B cell (primary cell): Measurements from ENCODE around the gene TBX4. TPM values are rescaled to one million over a fixed set of nuclear protein-coding genes. Genes with fewer than 3 reads are reported as not detected.

Experiments
- ATAC-seq: fragments of 200-7000 bp; cut with Tn5 transposase; one replicate; pipeline ENCODE4 v1.10.0; 2021; ENCODE audit warnings: low read depth, mild to moderate bottlenecking, moderate number of reproducible peaks, moderate library complexity
- CTCF ChIA-PET: fragments of 350-600 bp; sonication (Branson Sonifier 250); formaldehyde crosslinking; loops from one replicate; lab custom pipeline; 2021; ENCODE audit warnings: antibody characterized with exemption, inconsistent platforms; lab: Charles Lee
- POLR2A ChIA-PET: fragments of 350-600 bp; sonication (Branson Sonifier 250); formaldehyde crosslinking; loops from one replicate; lab custom pipeline; 2021; ENCODE audit warnings: antibody characterized with exemption; lab: Charles Lee
- DNase-seq: peaks from one replicate; pipeline ENCODE4 v3.0.0; 2013
- H2AFZ ChIP-seq: 2 replicates; pipeline ENCODE4 v1.6.1; 2012; ENCODE audit warnings: mild to moderate bottlenecking, low read depth, low read length; ENCODE audit not compliant: insufficient read depth, poor library complexity, severe bottlenecking
- H3K27ac ChIP-seq, 2 donors: 1 replicate in 1 of 2; 2 replicates in 1 of 2; pipeline ENCODE4 v1.5.1; 2012 to 2013; ENCODE audit warnings: low read length in 2 of 2, mild to moderate bottlenecking in 2 of 2, moderate library complexity in 1 of 2
- H3K27me3 ChIP-seq, 4 experiments: fragments of 200-600 bp in 1 of 4; sonication (generic) in 1 of 4; replicated peaks in 1 of 4; 1 replicate in 2 of 4; 2 replicates in 2 of 4; pipeline versions ENCODE4 v1.6.1 to v1.7.0; 2013 to 2016; ENCODE audit warnings: low read length in 3 of 4, mild to moderate bottlenecking in 2 of 4, mixed read lengths in 1 of 4, moderate library complexity in 1 of 4; ENCODE audit not compliant: insufficient read depth in 4 of 4, control insufficient read depth in 3 of 4; ENCODE audit errors: control extremely low read depth in 1 of 4
- H3K36me3 ChIP-seq, 2 experiments: replicated peaks in 1 of 2; 1 replicate in 1 of 2; 2 replicates in 1 of 2; pipeline versions ENCODE4 v1.6.1 to v1.7.1; 2013; ENCODE audit warnings: low read length in 1 of 2; ENCODE audit not compliant: insufficient read depth in 2 of 2, control insufficient read depth in 1 of 2; ENCODE audit errors: control extremely low read depth in 1 of 2, extremely low read depth in 1 of 2
- H3K4me1 ChIP-seq, 2 donors: fragments of 200-600 bp in 1 of 2; sonication (generic) in 1 of 2; 1 replicate in 1 of 2; 2 replicates in 1 of 2; pipeline versions ENCODE4 v1.5.1 to v1.6.1; 2013 to 2017; ENCODE audit warnings: low read length in 2 of 2; ENCODE audit not compliant: control insufficient read depth in 2 of 2, insufficient read depth in 2 of 2
- H3K4me2 ChIP-seq: replicated peaks from 2 replicates; pipeline ENCODE3; 2012; ENCODE audit warnings: mild to moderate bottlenecking, low read depth, low read length; ENCODE audit not compliant: poor library complexity, severe bottlenecking
- H3K4me3 ChIP-seq, 5 experiments: fragments of 200-600 bp in 1 of 5; sonication (generic) in 1 of 5; 1 replicate in 3 of 5; 2 replicates in 2 of 5; pipeline versions ENCODE4 v1.5.1 to v1.7.0; 2011 to 2016; ENCODE audit warnings: low read length in 4 of 5, mild to moderate bottlenecking in 4 of 5, low read depth in 2 of 5, control low read depth in 1 of 5, moderate library complexity in 1 of 5; ENCODE audit not compliant: insufficient read depth in 1 of 5; ENCODE audit errors: control extremely low read depth in 1 of 5, extremely low read depth in 1 of 5
- H3K79me2 ChIP-seq: fragments of 200-600 bp; sonication (generic); one replicate; pipeline ENCODE4 v1.6.0; 2016; ENCODE audit warnings: low read length; ENCODE audit not compliant: control insufficient read depth, insufficient read depth
- H3K9ac ChIP-seq: fragments of 200-600 bp; sonication (generic); 2 replicates; pipeline ENCODE4 v1.6.1; 2017; ENCODE audit warnings: mild to moderate bottlenecking, low read length, moderate library complexity
- H3K9me3 ChIP-seq, 3 donors: one replicate each; pipeline versions ENCODE4 v1.6.1 to v1.7.1; 2013; ENCODE audit warnings: low read length in 2 of 3; ENCODE audit not compliant: control insufficient read depth in 2 of 3, insufficient read depth in 1 of 3; ENCODE audit errors: control extremely low read depth in 1 of 3
- H4K20me1 ChIP-seq: 2 replicates; pipeline ENCODE4 v1.6.0; 2012; ENCODE audit warnings: mild to moderate bottlenecking, low read length; ENCODE audit not compliant: insufficient read depth, control insufficient read depth, poor library complexity, severe bottlenecking
- H3K27ac Mint-ChIP-seq: one replicate; pipeline ENCODE4 v1.8.0; 2021; ENCODE audit warnings: mixed read lengths
- H3K27me3 Mint-ChIP-seq: one replicate; pipeline ENCODE4 v1.8.0; 2021; ENCODE audit warnings: mixed read lengths
- H3K4me1 Mint-ChIP-seq: one replicate; pipeline ENCODE4 v1.8.0; 2021; ENCODE audit warnings: mixed read lengths
- H3K4me3 Mint-ChIP-seq: one replicate; pipeline ENCODE4 v1.8.0; 2021; ENCODE audit warnings: mixed read lengths
- H3K9me3 Mint-ChIP-seq: one replicate; pipeline ENCODE4 v1.8.0; 2022; ENCODE audit warnings: mixed read lengths; ENCODE audit not compliant: insufficient read depth
- CTCF ChIP-seq: fragments of 200-600 bp; IDR thresholded peaks from one replicate; pipeline ENCODE4 v1.8.0; 2022; ENCODE audit warnings: antibody characterized with exemption, mild to moderate bottlenecking
- EZH2 ChIP-seq: IDR thresholded peaks from 2 replicates; pipeline ENCODE4 v1.6.1; 2012; ENCODE audit warnings: borderline replicate concordance, low read depth, mild to moderate bottlenecking, moderate library complexity, low read length; ENCODE audit not compliant: insufficient read depth, poor library complexity, severe bottlenecking
- WGBS: methylation state at CpG from one replicate; pipeline ENCODE4 v1.1.5; 2013; ENCODE audit warnings: missing lambda C conversion rate; ENCODE audit not compliant: insufficient coverage; 5-methylcytosine and 5-hydroxymethylcytosine counted together
- intact Hi-C: fragments of 100-400 bp; cut with micrococcal nuclease; formaldehyde crosslinking; loops from one replicate; pipeline ENCODE4 v1.10.0; 2022
- polyA plus RNA-seq: library from polyadenylated mRNA; depleted of rRNA; stranded (reverse); fragments of >200 nt; gene quantifications from 2 replicates; pipeline ENCODE4 v1.2.3, GENCODE V29; 2012
- total RNA-seq, 2 donors: library from RNA; stranded (reverse); fragments of 120-200 nt in 1 of 2; gene quantifications; 1 replicate in 1 of 2; 2 replicates in 1 of 2; pipeline versions ENCODE4 v1.2.3 to v1.2.4, GENCODE V29; 2013 to 2022

The TBX4 gene
- total and polyA plus RNA-seq, 2 donors (not counting 1 experiment from before 2014, with no cell fraction given) = not detected

GRCh38 chr17:61412860-61413660 lies 39.2 kb upstream of the TBX4 start:
- ATAC-seq (no peak), DNase-seq (no peak)
- ChIA-PET POLR2A (no interaction called here), CTCF (interaction anchor here (0.5 to 3.2 kb wide), 13 partner anchors 10 to 723 kb away, joined by 3 to 30 read pairs (median 3); no protein-coding TSS in a partner anchor)
- no peak overlapping the region for H3K27ac ChIP-seq
- Mint-ChIP-seq H3K9me3 (no peaks in the 10 kb centered on the region), H3K4me1 (peaks cover 33% of the 10 kb centered on the region), H3K4me3 (peak overlapping the region; percentile 72), H3K27me3 (peaks cover 28% of the 10 kb centered on the region), H3K27ac (no peak overlapping the region)
- peaks cover 0 to 37% (median 0%) of the 10 kb centered on the region in 3 donors for H3K9me3 ChIP-seq
- H3K4me1 ChIP-seq = peaks cover 44 to 52% of the 10 kb centered on the region in 2 donors
- no peaks in the 10 kb centered on the region for H3K79me2 ChIP-seq
- H4K20me1 ChIP-seq = peaks cover 14% of the 10 kb centered on the region
- H2AFZ ChIP-seq = peak overlapping the region; percentile 91
- H3K9ac ChIP-seq = peak overlapping the region; percentile 60
- no peaks in the 10 kb centered on the region for H3K36me3 ChIP-seq
- TF ChIP-seq EZH2 (peak; percentile 31), CTCF (no peak)
- H3K4me3 ChIP-seq = peak overlapping the region in 4 of 5 experiments; percentile 58 to 69 (median 62)
- peak overlapping the region; percentile 100 for H3K4me2 ChIP-seq
- WGBS = 14% methylated on average over 21 of the region's 38 CpGs
- H3K27me3 ChIP-seq = peaks cover 0 to 69% (median 36%) of the 10 kb centered on the region in 4 experiments
- intact Hi-C loops = loop anchor here (1.0 to 10.0 kb wide), 5 partner anchors 138 to 702 kb away; no protein-coding TSS in a partner anchor
